Neural cell (in vitro differentiated cells): ENCODE measurements around the gene ETV3L.

Source experiments
- EP300 ChIP-seq: fragments of 450-650 bp; conservative IDR thresholded peaks from 2 replicates; pipeline ENCODE4 v1.6.1; 2014; ENCODE audit warnings: antibody characterized with exemption, mild to moderate bottlenecking, moderate library complexity; ENCODE audit not compliant: poor library complexity, severe bottlenecking
- EZH2 ChIP-seq: fragments of 200-600, 300-800 bp; shearing (Covaris generic), sonication (generic); IDR thresholded peaks from 2 replicates; pipeline ENCODE4 v1.6.1; 2014; ENCODE audit warnings: antibody characterized with exemption, low read length, borderline replicate concordance, mild to moderate bottlenecking; ENCODE audit not compliant: insufficient read depth, poor library complexity, severe bottlenecking
- POLR2AphosphoS5 ChIP-seq: IDR thresholded peaks from 2 replicates; pipeline ENCODE4 v1.6.1; 2012
- TF ChIP-seq, protein P1 (sequence below): fragments of 450-650 bp; IDR thresholded peaks from 2 replicates; pipeline ENCODE4 v1.5.1; 2014; ENCODE audit warnings: antibody characterized with exemption, mild to moderate bottlenecking, moderate library complexity; ENCODE audit not compliant: poor library complexity, severe bottlenecking

DNA sequence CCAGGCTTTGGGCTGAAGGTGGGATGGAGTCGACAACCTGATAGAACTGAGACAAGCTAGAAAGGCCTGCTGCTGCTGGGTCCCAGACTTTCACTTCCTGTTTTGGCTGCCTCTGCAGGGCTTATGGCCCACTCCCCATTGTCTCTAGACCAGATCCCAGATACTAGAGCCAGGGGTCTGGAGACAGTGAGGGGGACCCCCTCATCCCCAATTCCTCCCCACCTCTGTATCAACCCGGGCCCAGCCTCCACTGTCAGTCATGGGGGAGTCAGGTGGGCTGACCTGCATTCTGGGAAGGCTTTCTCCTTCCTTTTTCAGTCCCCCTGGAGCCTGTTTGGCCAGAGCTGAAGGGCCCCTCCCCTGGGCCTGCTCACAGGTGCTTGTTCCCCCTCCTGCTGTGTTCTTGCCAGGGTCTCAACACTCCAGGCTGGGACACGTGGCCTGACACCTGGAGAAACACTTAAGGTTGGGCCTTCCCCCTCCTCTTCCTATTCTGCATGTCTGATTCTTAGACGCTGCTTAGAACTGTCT lies 18.0 kb upstream of the ETV3L start:
- TF ChIP-seq, protein P1, sequence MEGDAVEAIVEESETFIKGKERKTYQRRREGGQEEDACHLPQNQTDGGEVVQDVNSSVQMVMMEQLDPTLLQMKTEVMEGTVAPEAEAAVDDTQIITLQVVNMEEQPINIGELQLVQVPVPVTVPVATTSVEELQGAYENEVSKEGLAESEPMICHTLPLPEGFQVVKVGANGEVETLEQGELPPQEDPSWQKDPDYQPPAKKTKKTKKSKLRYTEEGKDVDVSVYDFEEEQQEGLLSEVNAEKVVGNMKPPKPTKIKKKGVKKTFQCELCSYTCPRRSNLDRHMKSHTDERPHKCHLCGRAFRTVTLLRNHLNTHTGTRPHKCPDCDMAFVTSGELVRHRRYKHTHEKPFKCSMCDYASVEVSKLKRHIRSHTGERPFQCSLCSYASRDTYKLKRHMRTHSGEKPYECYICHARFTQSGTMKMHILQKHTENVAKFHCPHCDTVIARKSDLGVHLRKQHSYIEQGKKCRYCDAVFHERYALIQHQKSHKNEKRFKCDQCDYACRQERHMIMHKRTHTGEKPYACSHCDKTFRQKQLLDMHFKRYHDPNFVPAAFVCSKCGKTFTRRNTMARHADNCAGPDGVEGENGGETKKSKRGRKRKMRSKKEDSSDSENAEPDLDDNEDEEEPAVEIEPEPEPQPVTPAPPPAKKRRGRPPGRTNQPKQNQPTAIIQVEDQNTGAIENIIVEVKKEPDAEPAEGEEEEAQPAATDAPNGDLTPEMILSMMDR, result no peak
- TF ChIP-seq EP300, result no peak
- TF ChIP-seq POLR2AphosphoS5, result no peak
- no peak for TF ChIP-seq EZH2
